Upper lobe of left lung (tissue), 6 donors: ENCODE results near the gene DPP6. TPM values are rescaled to one million over a fixed set of nuclear protein-coding genes. Genes with fewer than 3 reads are reported as not detected.
"Not testable (repeated sequence)": the region's sequence is repeated elsewhere in the genome, so short reads cannot be mapped to it uniquely, and the experiment has no call there.

Experiments used
- ATAC-seq, 2 donors: fragments of 200-7000 bp; cut with Tn5 transposase; one replicate each; pipeline ENCODE4 v1.9.1; 2022; ENCODE audit warnings: mild to moderate bottlenecking in 2 of 2, moderate library complexity in 2 of 2; ENCODE audit not compliant: low FRiP score in 2 of 2
- DNase-seq, 2 donors: peaks; one replicate each; pipeline ENCODE4 v3.0.0-alpha.2; 2019 to 2020
- H3K27ac ChIP-seq, 4 donors: fragments of 200-600 bp; sonication (generic); one replicate each; pipeline ENCODE4 v1.5.1; 2016 to 2019
- H3K27me3 ChIP-seq, 4 donors: fragments of 200-600 bp; sonication (generic); one replicate each; pipeline ENCODE4 v1.5.1; 2017 to 2019
- H3K36me3 ChIP-seq, 4 donors: fragments of 200-600 bp; sonication (generic); one replicate each; pipeline ENCODE4 v1.5.1; 2016 to 2019
- H3K4me1 ChIP-seq, 4 donors: fragments of 200-600 bp; sonication (generic); one replicate each; pipeline ENCODE4 v1.5.1; 2018 to 2019
- H3K4me3 ChIP-seq, 4 donors: fragments of 200-600 bp; sonication (generic); one replicate each; pipeline ENCODE4 v1.5.1; 2017 to 2019; ENCODE audit warnings: mild to moderate bottlenecking in 2 of 4, moderate library complexity in 1 of 4
- H3K9me3 ChIP-seq, 4 donors: fragments of 200-600 bp; sonication (generic); one replicate each; pipeline ENCODE4 v1.5.1; 2018 to 2019
- CTCF ChIP-seq, 6 experiments: fragments of 450-650 bp in 4 of 6; fragments of 200-600 bp in 2 of 6; sonication (generic) in 2 of 6; IDR thresholded peaks; one replicate each; pipeline ENCODE4 v1.5.1; 2016 to 2019; ENCODE audit warnings: antibody characterized with exemption in 6 of 6
- WGBS, 2 donors: methylation state at CpG; one replicate each; pipeline ENCODE4 v1.1.5; 2017 to 2018; 5-methylcytosine and 5-hydroxymethylcytosine counted together
- total RNA-seq, 6 donors: library from RNA; depleted of rRNA in 4 of 6; stranded (reverse); fragments of >200 nt in 4 of 6; gene quantifications; one replicate each; pipeline versions ENCODE4 v1.1.0 to v1.2.1, GENCODE V29; 2016 to 2021
- donor health status: DM: no; HTN: no; CAD: no; lungs with moderate emphysema.
- donor health status: DM: no; HTN: yes; CAD: no; lungs with severe emphysema.

Gene DPP6
- total RNA-seq, 6 donors from 2014 or later: 0.49 to 3.1 (median 0.86) TPM; not detected in 2

GRCh38 chr7:154052530-154053252 lies 493 bp downstream of the DPP6 start:
- peak in 1 of 2 donors; percentile 73 for DNase-seq
- not testable (repeated sequence) for ATAC-seq, H3K4me1 ChIP-seq, H3K27me3 ChIP-seq, H3K36me3 ChIP-seq, H3K9me3 ChIP-seq, H3K27ac ChIP-seq, H3K4me3 ChIP-seq
- WGBS, 2 donors: 2 to 7% methylated on average over 18 to 46 of the region's 83 CpGs

DNA sequence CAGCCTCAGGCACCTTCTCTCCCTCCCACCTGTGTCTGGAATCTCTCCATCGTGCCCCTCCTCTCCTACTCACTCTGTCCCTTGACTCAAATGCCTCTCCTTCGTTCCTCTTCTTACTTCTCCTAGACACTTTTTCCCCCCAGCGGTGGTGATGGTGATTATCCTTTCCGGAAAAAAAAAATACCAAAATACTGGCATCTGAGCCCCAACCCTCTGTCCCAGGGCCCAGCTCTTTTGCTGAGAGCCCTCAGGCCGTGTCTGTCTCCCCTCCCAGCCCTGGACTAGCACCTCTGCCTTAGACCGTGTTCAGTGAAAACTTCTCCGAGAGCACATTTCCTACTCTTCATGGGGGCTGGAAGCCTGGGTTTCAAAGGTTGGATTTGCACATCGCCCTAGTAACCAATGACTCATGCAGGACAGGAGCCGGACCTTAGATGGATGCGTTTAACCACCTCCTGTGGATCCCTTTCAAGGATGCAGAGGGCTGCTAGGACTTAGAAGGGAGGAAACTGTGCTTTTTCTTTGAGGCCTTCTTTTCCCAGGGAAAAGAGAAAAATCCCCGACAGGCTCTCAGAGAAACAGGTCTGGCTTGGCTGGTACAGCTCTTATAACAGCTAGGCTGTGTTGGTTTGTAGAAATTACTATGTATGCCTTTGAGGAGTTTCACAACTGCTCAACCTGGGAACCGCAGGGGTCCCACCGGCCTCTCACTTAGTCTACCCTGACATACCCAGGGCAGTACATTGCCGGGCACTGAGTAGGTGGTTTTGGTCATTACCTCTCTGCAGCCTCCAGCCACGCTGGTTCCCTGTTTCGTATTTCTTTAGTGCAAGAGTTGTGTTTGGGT lies 1.5 kb downstream of the DPP6 start:
- DNase-seq, H3K36me3 ChIP-seq, H3K27me3 ChIP-seq, H3K9me3 ChIP-seq, H3K27ac ChIP-seq, ATAC-seq, H3K4me1 ChIP-seq, H3K4me3 ChIP-seq: not testable (repeated sequence)
- WGBS, 2 donors: 37 to 41% methylated on average over 8 to 11 of the region's 16 CpGs

- H3K36me3 ChIP-seq, H3K27ac ChIP-seq, ATAC-seq, DNase-seq, H3K9me3 ChIP-seq, H3K27me3 ChIP-seq, H3K4me3 ChIP-seq, H3K4me1 ChIP-seq: not testable (repeated sequence)
- 0 to 5% methylated on average over 1 of the region's 2 CpGs for WGBS, 2 donors
Measured at GRCh38 chr7:154054664-154055063, 2.5 kb downstream of the DPP6 start.

- not testable (repeated sequence) for H3K9me3 ChIP-seq, H3K4me3 ChIP-seq, H3K27ac ChIP-seq, H3K36me3 ChIP-seq, H3K27me3 ChIP-seq, ATAC-seq, DNase-seq, H3K4me1 ChIP-seq
- 14% methylated on average over 7 to 9 of the region's 9 CpGs for WGBS, 2 donors
Measured at GRCh38 chr7:154055491-154056106, 3.4 kb downstream of the DPP6 start.

DNA sequence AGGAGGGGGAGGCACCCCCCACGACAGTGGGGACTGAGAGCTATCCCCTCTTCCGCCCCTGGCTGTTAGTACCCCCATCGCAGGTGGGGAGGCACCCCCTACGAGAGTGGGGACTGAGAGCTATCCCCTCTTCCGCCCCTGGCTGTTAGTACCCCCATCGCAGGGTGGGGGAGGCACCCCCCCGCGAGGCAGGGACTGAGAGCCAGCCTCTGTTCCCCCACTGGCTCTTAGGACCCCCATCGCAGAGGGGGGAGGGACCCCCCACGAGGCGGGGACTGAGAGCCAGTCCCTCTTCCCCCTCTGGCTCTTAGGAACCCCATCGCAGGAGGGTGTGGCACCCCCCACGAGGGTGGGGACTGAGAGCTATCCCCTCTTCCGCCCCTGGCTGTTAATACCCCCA lies 6.6 kb downstream of the DPP6 start:
- not testable (repeated sequence) for H3K27me3 ChIP-seq, H3K4me3 ChIP-seq, H3K27ac ChIP-seq, H3K36me3 ChIP-seq, ATAC-seq, H3K4me1 ChIP-seq
- peaks cover 0 to 12% (median 0%) of the 10 kb centered on the region in 4 donors for H3K9me3 ChIP-seq
- 82% methylated on average over 7 of the region's 14 CpGs; no CpG with 5 or more reads in 1 of the 2 donors for WGBS, 2 donors
- peak in 1 of 2 donors; percentile 43 for DNase-seq

GRCh38 chr7:154060551-154060950 lies 8.4 kb downstream of the DPP6 start:
- not testable (repeated sequence) for H3K4me1 ChIP-seq, H3K36me3 ChIP-seq, ATAC-seq, H3K27ac ChIP-seq, H3K4me3 ChIP-seq, H3K27me3 ChIP-seq
- peaks cover 0 to 12% (median 0%) of the 10 kb centered on the region in 4 donors for H3K9me3 ChIP-seq
- WGBS, 2 donors: 89 to 90% methylated on average over 3 to 4 of the region's 15 CpGs
- peak in 1 of 2 donors; percentile 59 for DNase-seq

- not testable (repeated sequence) for H3K4me3 ChIP-seq, H3K27ac ChIP-seq, H3K36me3 ChIP-seq, H3K9me3 ChIP-seq, H3K27me3 ChIP-seq, H3K4me1 ChIP-seq
- 11 to 14% methylated on average over 4 of the region's 4 CpGs for WGBS, 2 donors
- peak in 1 of 2 donors; percentile 33 for DNase-seq
- peak in 1 of 2 donors; percentile 48 for ATAC-seq
- peak in 5 of 6 experiments; percentile 22 to 51 (median 33) for TF ChIP-seq CTCF (IDR thresholded peaks at IDR 0.05)
Measured at GRCh38 chr7:154071833-154072232, 19.6 kb downstream of the DPP6 start.

DNA sequence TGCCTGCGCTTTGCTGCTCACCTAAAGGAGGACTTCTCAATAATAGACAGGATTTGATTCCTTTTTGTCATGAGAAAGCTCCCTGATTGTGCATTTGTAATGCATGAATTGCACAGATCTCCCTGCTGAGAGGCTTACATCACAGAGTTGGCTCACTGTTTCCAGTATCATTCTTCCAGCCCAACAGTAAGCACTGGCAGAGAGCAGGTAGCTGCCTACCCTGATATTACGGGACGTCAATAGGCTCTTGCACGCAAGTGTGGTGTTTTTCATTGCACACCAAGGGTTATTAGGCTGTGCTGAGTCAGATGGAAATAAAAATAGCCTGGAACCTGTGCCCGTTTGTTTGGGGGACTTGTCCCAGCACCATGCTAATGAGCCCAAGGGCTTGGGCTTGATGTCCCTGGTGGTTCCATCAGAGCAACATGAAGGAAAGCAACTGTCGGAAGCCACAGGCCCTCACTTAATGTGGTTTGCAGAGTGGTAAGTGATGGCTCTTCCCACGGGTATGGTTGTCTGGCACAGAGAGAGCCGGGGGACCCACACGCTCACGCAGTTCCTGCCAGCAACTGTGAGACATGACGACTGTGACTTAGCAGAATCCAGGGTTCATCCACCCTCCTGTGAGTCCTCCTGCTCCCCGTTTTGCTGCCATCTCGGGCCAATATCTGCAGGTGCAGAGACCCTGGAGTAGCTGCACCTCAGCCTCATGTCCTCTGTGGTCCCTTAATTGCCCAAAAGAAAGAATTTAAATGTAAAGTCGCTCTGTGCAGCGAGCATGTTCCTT lies 20.4 kb downstream of the DPP6 start:
- ATAC-seq: peak in 1 of 2 donors; percentile 34
- not testable (repeated sequence) for H3K4me3 ChIP-seq, DNase-seq, H3K27ac ChIP-seq, H3K9me3 ChIP-seq, H3K4me1 ChIP-seq, H3K27me3 ChIP-seq, H3K36me3 ChIP-seq
- WGBS, 2 donors: 78 to 81% methylated on average over 8 to 15 of the region's 15 CpGs

DNA sequence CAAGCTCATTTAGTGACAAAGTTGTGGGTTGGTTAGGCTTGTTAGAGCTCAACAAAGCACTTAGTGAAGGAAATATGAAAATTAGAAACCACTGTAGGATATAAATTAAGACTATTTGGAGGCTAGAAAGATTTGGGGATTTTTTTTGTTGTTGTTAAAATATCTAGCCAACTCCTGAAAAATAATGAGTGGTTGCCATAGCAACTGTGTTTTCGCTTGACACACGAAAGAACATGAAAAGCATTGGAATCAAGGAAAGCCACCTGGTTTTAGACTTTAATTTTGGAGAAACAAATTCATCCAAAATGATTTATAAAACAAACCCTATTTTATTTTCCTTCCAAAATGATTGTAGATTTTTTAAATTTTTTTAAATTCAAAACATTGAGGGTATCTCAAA lies 26.3 kb downstream of the DPP6 start:
- H3K9me3 ChIP-seq, H3K36me3 ChIP-seq, DNase-seq, H3K4me3 ChIP-seq, H3K4me1 ChIP-seq, H3K27me3 ChIP-seq, H3K27ac ChIP-seq, ATAC-seq: not testable (repeated sequence)
- 72 to 94% methylated on average over 2 of the region's 2 CpGs for WGBS, 2 donors

DNA sequence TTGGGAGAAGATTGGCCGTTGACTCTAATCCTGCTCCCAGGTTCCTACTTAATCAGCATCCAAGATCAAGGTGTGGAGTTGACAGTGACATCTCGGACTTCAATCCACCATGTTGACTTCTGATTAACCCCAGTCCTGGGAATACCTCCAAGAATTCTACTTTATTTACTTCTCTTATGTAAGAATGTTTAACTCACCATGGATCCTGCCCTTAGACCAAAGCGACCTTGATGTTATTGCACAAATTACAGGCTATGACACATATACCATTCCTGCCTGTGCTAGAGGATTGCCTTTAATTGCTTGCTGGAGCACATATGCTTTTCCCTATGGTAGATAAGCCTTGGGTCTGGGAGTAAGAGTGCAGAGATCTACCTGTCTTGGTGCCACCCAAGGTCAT lies 28.1 kb downstream of the DPP6 start:
- H3K36me3 ChIP-seq, H3K4me1 ChIP-seq, DNase-seq, H3K9me3 ChIP-seq, ATAC-seq, H3K27ac ChIP-seq, H3K4me3 ChIP-seq, H3K27me3 ChIP-seq: not testable (repeated sequence)
- WGBS, 2 donors: 73 to 88% methylated on average over 1 to 3 of the region's 3 CpGs

- not testable (repeated sequence) for H3K27ac ChIP-seq, H3K27me3 ChIP-seq, H3K9me3 ChIP-seq, DNase-seq, ATAC-seq, H3K36me3 ChIP-seq, H3K4me1 ChIP-seq, H3K4me3 ChIP-seq
- 62 to 65% methylated on average over 5 to 6 of the region's 6 CpGs for WGBS, 2 donors
Measured at GRCh38 chr7:154087037-154087725, 35.0 kb downstream of the DPP6 start.
